IPS DF 6.9 (cell line): ENCODE results near the gene CTAGE9.

Experiments
- DNase-seq: peaks from one replicate; pipeline ENCODE4 v3.0.0-alpha.2; 2013; ENCODE audit warnings: low read depth, low spot score
- H3K27ac ChIP-seq: one replicate; pipeline ENCODE4 v1.5.1; 2013; ENCODE audit warnings: low read length, control low read depth
- H3K27me3 ChIP-seq: 2 replicates; pipeline ENCODE4 v1.6.1; 2013; ENCODE audit warnings: mild to moderate bottlenecking, low read length; ENCODE audit not compliant: control insufficient read depth, insufficient read depth
- H3K36me3 ChIP-seq: 2 replicates; pipeline ENCODE4 v1.6.1; 2013; ENCODE audit warnings: low read length; ENCODE audit not compliant: control insufficient read depth, insufficient read depth
- H3K4me1 ChIP-seq: 2 replicates; pipeline ENCODE4 v1.6.1; 2013; ENCODE audit warnings: low read length; ENCODE audit not compliant: control insufficient read depth, insufficient read depth
- H3K4me3 ChIP-seq: 2 replicates; pipeline ENCODE4 v1.5.1; 2013; ENCODE audit warnings: mild to moderate bottlenecking, low read length
- H3K9me3 ChIP-seq: 2 replicates; pipeline ENCODE4 v1.6.1; 2013; ENCODE audit warnings: low read length, inconsistent platforms; ENCODE audit not compliant: control insufficient read depth, insufficient read depth
- WGBS: extraction: QIAGEN DNeasy Blood & Tissue Kit; methylation state at CpG from one replicate; pipeline ENCODE4 v1.1.7; 2013; ENCODE audit warnings: mixed read lengths, missing lambda C conversion rate; ENCODE audit not compliant: insufficient read length, insufficient coverage; 5-methylcytosine and 5-hydroxymethylcytosine counted together

CTAGE9 gene

DNA sequence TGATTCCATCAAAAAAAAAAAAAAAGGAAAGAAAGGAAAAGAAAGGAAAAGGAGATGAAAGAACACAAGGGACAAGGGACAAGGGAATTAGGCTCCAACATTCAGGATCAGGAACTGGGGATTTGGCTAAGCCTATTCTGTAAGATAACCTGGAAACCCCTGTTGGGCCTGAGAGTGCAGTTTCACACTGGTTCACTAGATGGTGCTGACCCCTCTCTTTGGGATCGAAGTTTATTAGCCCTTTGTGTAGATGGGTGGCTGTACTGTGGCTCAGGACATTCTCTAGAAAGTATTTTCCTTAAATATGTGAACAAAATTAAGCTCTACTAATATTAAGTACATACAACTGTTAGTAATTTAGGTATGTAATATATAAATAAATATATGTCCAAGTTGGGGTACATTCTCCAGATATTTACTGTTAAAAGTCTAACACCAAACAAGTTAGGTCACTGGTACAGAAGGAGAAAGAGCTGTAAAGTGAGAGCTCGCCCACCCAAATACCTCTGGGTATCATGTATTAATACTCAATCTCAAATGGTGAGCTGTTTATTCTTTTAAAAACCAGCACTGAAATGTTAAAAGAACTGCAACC, 15.9 kb downstream of the CTAGE9 start:
- H3K36me3 ChIP-seq: no peaks in the 10 kb centered on the region
- no peaks in the 10 kb centered on the region for H3K4me1 ChIP-seq
- H3K27me3 ChIP-seq: no peaks in the 10 kb centered on the region
- DNase-seq: peak; percentile 68
- no peaks in the 10 kb centered on the region for H3K9me3 ChIP-seq
- H3K27ac ChIP-seq: no peak overlapping the region
- H3K4me3 ChIP-seq: no peak overlapping the region
- WGBS: no CpG with 5 or more reads among the region's 2 CpGs

- Histone ChIP-seq H3K4me1 (no peaks in the 10 kb centered on the region), H3K9me3 (no peaks in the 10 kb centered on the region), H3K27me3 (no peaks in the 10 kb centered on the region), H3K36me3 (no peaks in the 10 kb centered on the region), H3K27ac (no peak overlapping the region), H3K4me3 (no peak overlapping the region)
- WGBS: no CpG with 5 or more reads among the region's 5 CpGs
- no peak for DNase-seq
Measured at GRCh38 chr6:131693384-131693783, 17.4 kb downstream of the CTAGE9 start.

- Histone ChIP-seq H3K36me3 (no peaks in the 10 kb centered on the region), H3K4me3 (no peak overlapping the region), H3K9me3 (no peaks in the 10 kb centered on the region), H3K4me1 (no peaks in the 10 kb centered on the region), H3K27me3 (no peaks in the 10 kb centered on the region), H3K27ac (no peak overlapping the region)
- no peak for DNase-seq
Measured at GRCh38 chr6:131692589-131692988, 18.2 kb downstream of the CTAGE9 start.

GRCh38 chr6:131692031-131692430, 18.8 kb downstream of the CTAGE9 start:
- Histone ChIP-seq H3K27me3 (no peaks in the 10 kb centered on the region), H3K27ac (no peak overlapping the region), H3K4me1 (no peaks in the 10 kb centered on the region), H3K4me3 (no peak overlapping the region), H3K36me3 (no peaks in the 10 kb centered on the region), H3K9me3 (no peaks in the 10 kb centered on the region)
- WGBS: 100% methylated on average over 1 of the region's 1 CpG
- no peak for DNase-seq

- no peak for DNase-seq
- no peak overlapping the region for H3K27ac ChIP-seq
- WGBS: no CpG with 5 or more reads among the region's 1 CpG
- no peaks in the 10 kb centered on the region for H3K9me3 ChIP-seq
- no peaks in the 10 kb centered on the region for H3K4me1 ChIP-seq
- H3K27me3 ChIP-seq: no peaks in the 10 kb centered on the region
- no peak overlapping the region for H3K4me3 ChIP-seq
- H3K36me3 ChIP-seq: no peaks in the 10 kb centered on the region
Measured at GRCh38 chr6:131688286-131688685, 22.5 kb downstream of the CTAGE9 start.

DNA sequence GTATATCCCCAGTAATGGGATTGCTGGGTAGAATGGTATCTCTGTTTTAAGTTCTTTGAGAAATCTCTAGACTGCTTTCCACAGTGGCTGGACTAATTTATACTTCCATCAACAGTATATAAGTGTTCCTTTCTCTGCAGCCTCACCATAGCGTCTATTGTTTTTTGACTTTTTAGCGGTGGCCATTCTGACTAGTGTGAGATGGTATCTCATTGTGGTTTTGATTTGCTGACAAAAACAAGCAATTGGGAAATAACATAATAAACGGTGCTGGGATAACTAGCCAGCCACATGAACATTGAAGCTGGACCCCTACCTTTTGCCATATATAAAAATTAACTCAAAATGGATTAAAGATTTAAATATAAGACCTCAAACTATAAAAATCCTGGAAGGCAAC, 23.8 kb downstream of the CTAGE9 start:
- H3K4me1 ChIP-seq: no peaks in the 10 kb centered on the region
- H3K27me3 ChIP-seq: no peaks in the 10 kb centered on the region
- no peak overlapping the region for H3K27ac ChIP-seq
- no peaks in the 10 kb centered on the region for H3K9me3 ChIP-seq
- no peak overlapping the region for H3K4me3 ChIP-seq
- WGBS: no CpG with 5 or more reads among the region's 3 CpGs
- no peak for DNase-seq
- H3K36me3 ChIP-seq: no peaks in the 10 kb centered on the region

- no peaks in the 10 kb centered on the region for H3K4me1 ChIP-seq
- no peak overlapping the region for H3K27ac ChIP-seq
- no peaks in the 10 kb centered on the region for H3K9me3 ChIP-seq
- WGBS: no CpG with 5 or more reads among the region's 4 CpGs
- H3K4me3 ChIP-seq: no peak overlapping the region
- H3K27me3 ChIP-seq: no peaks in the 10 kb centered on the region
- no peaks in the 10 kb centered on the region for H3K36me3 ChIP-seq
- no peak for DNase-seq
Measured at GRCh38 chr6:131685266-131685780, 25.5 kb downstream of the CTAGE9 start.

DNA sequence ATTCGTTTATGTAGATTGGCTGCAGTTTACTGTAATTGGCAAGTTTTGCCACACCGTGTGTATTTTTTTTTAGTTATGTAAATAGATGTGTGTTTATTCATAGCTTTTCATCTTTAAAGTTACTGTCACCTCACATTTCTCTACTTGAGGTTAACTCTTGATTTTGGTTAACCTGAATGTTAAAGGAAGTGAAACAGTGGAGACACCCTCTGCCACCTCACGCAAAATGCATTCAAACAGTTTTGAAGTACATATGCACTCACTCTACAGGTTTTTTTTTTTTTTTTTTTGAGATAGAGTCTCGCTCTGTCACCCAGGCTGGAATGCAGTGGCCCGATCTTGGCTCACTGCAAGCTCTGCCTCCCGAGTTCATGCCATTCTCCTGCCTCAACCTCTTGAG, 27.3 kb downstream of the CTAGE9 start:
- H3K36me3 ChIP-seq: no peaks in the 10 kb centered on the region
- no peaks in the 10 kb centered on the region for H3K9me3 ChIP-seq
- no CpG with 5 or more reads among the region's 6 CpGs for WGBS
- no peak for DNase-seq
- H3K4me1 ChIP-seq: no peaks in the 10 kb centered on the region
- H3K4me3 ChIP-seq: no peak overlapping the region
- no peaks in the 10 kb centered on the region for H3K27me3 ChIP-seq
- no peak overlapping the region for H3K27ac ChIP-seq

DNA sequence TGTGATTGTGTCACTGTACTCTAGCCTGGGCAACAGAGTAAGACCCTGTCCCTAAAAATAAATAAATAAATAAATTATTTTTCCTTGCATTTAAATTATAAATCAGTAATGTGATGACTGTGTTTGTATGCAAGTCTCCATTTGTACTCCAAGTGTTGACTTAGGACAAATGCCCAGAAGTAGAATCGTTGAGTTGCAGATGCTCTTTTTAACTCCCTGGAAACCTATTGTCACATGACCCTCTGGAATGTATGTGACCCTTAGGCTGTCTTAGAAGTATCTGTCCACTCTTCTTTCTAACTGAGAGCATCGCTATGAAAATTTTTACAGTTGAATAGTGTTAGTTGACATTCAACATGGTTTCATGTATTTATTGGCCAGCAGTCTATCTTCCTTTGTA, 28.4 kb downstream of the CTAGE9 start:
- Histone ChIP-seq H3K9me3 (no peaks in the 10 kb centered on the region), H3K4me3 (no peak overlapping the region), H3K27me3 (no peaks in the 10 kb centered on the region), H3K27ac (no peak overlapping the region), H3K36me3 (no peaks in the 10 kb centered on the region), H3K4me1 (no peaks in the 10 kb centered on the region)
- no CpG with 5 or more reads among the region's 2 CpGs for WGBS
- DNase-seq: no peak

- DNase-seq: no peak
- no peak overlapping the region for H3K27ac ChIP-seq
Measured at GRCh38 chr6:131681585-131681984, 29.2 kb downstream of the CTAGE9 start.

GRCh38 chr6:131680868-131681267, 29.9 kb downstream of the CTAGE9 start:
- Histone ChIP-seq H3K9me3 (no peaks in the 10 kb centered on the region), H3K27me3 (no peaks in the 10 kb centered on the region), H3K4me3 (no peak overlapping the region), H3K4me1 (no peaks in the 10 kb centered on the region), H3K36me3 (no peaks in the 10 kb centered on the region), H3K27ac (no peak overlapping the region)
- DNase-seq: no peak
- no CpG with 5 or more reads among the region's 2 CpGs for WGBS

More at GRCh38 chr6:131681585-131681984, 29.2 kb downstream of the CTAGE9 start:
- H3K36me3 ChIP-seq: no peaks in the 10 kb centered on the region
- no peak overlapping the region for H3K4me3 ChIP-seq
- H3K9me3 ChIP-seq: no peaks in the 10 kb centered on the region
- no peaks in the 10 kb centered on the region for H3K4me1 ChIP-seq
- H3K27me3 ChIP-seq: no peaks in the 10 kb centered on the region
